RKO (cell line): ENCODE measurements around the gene COA1.
"Not testable (repeated sequence)": the region's sequence is repeated elsewhere in the genome, so short reads cannot be mapped to it uniquely, and the experiment has no call there.

Experiments
- DNase-seq: peaks from one replicate; pipeline ENCODE4 v3.0.0-alpha.2; 2016; ENCODE audit warnings: low spot score

COA1 gene, protein sequence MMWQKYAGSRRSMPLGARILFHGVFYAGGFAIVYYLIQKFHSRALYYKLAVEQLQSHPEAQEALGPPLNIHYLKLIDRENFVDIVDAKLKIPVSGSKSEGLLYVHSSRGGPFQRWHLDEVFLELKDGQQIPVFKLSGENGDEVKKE

DNA sequence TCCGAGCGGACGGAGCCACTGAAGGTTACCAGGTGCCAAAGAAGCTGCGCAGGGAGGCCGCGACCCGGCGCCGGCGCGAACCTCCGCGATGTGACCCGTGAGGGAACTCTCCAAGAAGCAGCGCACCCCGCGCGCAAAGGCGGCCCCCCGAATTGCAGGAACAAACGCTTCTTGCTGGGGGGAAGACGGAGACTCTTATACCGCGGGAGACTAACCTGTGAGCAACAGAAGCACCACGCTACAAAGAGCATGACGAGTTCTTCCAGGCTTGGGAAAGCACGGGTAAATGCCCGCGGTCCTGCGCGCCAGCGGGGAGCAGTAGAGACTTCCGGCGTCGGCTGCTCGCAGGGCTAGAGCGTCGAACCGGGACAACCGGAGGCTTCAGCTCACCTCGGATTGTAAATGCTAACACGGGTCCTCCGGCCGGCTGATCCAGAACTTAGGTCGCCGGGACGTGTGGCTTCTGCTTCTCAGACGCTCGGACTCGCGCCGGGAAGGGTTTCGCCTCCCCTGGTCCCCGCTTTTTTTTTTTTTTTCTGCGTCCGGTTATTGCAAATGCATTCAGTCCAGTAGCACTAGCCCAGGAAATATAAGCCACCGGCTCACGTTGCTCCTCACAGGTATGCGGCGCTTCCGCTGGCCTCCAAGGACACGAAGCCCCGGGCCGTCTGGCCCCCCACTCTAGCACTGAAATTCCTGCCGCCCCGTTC, at the start of gene COA1:
TSS of gene COA1 (minus strand) at position 310 of the 710 bp plus-strand sequence. CDS start 80,909 bp downstream, outside the sequence.
- DNase-seq, result peak; percentile 95

DNA sequence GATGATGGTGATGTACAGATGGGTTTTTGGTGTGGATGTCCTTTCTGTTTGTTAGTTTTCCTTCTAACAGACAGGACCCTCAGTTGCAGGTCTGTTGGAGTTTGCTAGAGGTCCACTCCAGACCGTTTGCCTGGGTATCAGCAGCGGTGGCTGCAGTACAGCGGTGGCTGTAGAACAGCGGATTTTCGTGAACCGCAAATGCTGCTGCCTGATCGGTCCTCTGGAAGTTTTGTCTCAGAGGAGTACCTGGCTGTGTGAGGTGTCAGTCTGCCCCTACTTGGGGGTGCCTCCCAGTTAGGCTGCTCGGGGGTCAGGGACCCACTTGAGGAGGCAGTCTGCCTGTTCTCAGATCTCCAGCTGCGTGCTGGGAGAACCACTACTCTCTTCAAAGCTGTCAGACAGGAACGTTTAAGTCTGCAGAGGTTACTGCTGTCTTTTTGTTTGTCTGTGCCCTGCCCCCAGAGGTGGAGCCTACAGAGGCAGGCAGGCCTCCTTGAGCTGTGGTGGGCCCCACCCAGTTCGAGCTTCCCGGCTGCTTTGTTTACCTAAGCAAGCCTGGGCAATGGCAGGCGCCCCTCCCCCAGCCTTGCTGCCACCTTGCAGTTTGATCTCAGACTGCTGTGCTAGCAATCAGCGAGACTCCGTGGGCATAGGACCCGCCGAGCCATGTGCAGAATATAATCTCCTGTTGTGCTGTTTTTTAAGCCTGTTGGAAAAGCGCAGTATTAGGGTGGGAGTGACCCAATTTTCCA, 49.1 kb upstream of the COA1 start:
- DNase-seq, result not testable (repeated sequence)

DNA sequence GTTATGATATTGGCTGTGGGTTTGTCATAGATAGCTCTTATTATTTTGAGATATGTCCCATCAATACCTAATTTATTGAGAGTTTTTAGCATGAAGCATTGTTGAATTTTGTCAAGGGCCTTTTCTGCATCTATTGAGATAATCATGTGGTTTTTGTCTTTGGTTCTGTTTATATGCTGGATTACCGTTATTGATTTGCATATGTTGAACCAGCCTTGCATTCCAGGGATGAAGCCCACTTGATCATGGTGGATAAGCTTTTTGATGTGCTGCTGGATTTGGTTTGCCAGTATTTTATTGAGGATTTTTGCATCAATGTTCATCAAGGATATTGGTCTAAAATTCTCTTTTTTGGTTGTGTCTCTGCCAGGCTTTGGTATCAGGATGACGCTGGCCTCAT, 45.9 kb upstream of the COA1 start:
- DNase-seq, result not testable (repeated sequence)

DNA sequence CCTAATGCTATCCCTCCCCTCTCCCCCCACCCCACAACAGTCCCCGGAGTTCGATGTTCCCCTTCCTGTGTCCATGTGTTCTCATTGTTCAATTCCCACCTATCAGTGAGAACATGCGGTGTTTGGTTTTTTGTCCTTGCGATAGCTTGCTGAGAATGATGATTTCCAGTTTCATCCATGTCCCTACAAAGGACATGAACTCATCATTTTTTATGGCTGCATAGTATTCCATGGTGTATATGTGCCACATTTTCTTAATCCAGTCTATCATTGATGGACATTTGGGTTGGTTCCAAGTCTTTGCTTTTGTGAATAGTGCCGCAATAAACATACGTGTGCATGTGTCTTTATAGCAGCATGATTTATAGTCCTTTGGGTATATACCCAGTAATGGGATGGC, 43.9 kb upstream of the COA1 start:
- DNase-seq, result not testable (repeated sequence)

DNA sequence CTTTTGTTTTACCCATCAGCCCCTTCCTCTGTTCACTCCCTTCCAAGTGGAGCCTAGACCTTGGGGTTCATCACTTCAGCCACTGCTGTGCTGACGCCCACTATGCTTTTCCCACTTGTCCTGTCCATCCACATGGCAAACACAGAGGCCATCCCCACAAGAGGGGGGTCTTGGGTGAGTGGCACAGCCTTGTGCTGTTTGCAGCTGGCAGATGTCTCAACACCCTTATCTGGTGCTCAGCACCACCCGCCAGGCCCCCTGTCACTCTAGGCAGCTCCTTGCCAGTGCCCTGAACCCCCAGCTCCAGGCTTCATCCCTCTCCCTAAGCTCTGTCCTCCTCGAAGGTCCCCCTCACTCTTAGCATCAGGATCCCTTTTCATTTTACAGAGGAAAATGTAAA, 42.2 kb upstream of the COA1 start:
- DNase-seq, result no peak

DNA sequence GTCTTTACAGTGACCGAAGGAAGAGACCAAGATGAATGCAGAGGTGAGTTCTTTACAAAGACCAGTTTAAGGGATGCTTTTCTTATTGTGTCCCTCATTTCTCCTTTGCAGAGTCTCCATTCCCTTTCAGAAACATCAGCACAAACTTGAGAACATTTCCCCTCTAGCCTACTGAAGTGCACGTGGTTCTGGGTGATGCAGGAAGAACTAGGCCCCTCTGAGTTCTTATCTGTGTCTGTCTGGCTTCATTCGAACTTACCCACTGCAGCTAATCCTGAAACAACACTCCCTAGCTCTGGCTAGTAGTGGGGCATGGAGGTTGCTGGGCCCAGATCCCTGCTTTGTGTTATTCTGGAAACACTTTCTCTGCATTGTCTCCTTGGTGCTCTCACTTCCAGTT, 41.8 kb upstream of the COA1 start:
- no peak for DNase-seq

DNA sequence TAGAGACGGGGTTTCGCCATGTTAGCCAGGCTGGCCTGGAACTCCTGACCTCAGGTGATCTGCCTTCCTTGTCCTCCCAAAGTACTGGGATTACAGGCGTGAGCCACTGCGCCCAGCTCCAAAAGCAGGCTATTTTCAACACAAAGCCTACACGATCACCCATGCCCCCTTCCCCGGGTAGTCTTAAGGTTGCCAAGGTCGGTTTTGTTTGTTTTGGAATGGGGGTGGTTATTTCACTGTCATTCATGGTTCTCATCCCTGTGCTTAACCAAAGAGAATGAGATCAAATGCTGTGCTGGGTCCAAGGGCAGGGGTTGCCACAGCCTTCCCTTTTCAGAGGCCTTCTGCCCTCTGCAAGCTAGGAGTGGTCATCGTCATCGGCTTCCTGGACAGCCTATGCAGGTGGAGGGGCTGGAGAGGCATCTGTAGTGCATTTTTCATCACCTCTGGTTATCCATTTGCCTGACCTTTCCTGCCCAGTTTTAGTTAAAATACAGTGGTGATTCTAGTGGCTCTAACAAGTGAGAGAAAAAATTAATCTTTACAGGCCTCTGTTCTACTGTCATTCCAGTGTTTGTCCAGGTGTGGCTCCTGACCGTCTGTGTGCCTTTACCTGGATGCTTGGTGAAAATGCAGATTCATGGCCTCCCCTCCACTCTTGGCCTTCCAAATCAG, 40.6 kb upstream of the COA1 start:
- DNase-seq, result no peak

DNA sequence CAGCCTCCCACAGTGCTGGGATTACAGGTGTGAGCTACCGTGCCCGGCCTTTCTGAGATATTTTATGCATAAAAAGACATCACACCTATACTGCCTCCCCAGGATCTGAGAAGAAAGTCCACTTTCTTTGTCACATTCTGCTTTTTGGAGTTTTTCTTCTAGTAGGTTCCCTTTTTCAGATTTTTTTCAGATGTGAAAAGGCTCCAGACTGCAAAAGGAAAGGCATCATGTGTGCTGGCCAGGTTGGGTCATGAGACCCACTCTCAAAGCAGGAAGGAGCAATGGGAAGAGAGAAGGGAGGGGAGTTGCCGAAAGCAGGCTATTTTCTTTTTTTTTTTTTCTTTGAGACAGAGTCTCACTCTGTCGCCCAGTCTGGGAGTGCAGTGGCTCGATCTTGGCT, 40.0 kb upstream of the COA1 start:
- no peak for DNase-seq

DNA sequence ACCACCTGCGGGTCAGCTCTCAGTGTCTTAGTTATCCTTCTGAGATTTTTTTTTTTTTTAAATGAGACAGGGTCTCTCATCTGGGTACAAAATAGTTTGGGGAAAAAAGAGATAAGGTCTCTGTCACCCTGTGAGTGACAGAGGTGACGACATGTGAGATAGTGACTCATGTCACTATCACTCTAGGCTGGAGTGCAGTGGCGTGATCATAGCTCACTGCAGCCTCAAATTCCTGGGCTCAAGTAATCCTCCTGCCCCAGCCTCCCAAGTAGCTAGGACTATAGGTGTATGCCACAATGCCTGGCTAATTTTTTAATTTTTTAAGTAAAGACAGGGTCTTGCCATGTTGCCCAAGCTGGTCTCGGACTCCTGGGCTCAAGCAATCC, 39.6 kb upstream of the COA1 start:
- DNase-seq, result no peak

DNA sequence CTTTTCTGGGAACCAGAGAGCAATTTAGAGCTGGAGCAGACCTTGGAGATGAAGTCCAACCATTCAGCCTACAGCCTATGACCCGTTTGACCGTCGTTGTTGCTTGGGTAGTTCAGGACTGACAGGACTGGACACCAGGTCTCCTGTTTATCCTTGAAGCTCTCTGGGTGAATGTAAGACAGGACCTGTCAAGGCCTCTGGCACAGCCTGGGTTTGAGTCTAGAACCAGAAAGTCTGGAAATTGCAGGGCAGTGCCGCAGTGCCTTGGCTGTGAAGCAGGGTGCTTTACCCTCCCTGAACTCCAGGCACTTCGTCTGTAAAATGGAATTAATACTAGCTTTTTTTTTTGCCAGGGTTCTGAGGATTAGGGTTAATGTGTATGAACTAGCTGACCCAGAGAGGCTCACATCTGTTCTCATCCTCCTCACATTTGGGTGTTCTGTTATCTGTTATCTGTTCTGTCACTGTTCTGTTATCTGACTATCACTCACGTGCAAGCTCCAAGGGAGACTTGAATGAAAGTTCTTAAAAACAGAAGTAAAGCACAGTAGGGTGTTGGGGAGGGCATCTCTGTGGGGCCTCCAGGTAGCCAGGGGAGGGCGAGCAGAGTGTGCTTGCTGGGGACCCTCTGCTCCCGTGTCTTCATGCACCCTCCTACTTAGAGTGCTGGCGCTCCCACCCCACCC, 39.0 kb upstream of the COA1 start:
- no peak for DNase-seq

DNA sequence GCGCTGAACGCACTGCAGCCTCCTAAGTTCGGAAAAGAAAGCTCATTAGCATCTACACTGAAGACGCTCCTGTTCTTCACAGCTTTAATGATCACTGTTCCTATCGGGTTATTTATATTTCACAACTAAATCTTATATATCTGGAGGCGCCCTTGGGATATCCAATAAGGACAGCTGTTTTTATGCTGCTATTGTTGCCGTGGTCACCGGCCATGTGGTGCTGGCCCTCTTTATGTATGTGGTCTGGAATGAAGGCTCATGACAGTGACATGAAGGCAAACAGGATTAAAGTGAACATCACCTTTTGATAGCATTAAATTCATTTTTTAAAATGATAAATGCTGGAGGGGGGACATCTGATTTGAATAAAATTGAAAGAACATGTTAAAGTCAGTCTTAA, 38.0 kb upstream of the COA1 start:
- DNase-seq, result no peak

DNA sequence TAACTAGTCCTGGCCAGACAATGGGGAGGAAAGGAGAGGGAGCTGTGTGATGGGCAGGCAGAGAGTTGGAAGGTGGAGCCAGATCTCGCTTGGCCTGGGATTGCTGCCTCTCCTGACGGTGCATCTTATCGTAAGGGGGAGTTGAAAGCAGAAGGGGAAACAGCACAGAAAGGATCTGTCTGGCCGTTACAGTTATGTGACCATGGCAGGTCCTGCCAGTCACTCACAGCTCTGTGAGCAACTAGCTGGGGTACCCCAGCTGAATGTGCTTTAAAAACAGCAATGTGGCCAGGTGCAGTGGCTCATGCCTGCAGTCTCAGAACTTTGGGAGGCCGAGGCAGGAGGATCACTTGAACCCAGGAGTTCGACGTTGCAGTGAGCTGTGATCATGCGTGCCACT, 37.2 kb upstream of the COA1 start:
- no peak for DNase-seq

DNA sequence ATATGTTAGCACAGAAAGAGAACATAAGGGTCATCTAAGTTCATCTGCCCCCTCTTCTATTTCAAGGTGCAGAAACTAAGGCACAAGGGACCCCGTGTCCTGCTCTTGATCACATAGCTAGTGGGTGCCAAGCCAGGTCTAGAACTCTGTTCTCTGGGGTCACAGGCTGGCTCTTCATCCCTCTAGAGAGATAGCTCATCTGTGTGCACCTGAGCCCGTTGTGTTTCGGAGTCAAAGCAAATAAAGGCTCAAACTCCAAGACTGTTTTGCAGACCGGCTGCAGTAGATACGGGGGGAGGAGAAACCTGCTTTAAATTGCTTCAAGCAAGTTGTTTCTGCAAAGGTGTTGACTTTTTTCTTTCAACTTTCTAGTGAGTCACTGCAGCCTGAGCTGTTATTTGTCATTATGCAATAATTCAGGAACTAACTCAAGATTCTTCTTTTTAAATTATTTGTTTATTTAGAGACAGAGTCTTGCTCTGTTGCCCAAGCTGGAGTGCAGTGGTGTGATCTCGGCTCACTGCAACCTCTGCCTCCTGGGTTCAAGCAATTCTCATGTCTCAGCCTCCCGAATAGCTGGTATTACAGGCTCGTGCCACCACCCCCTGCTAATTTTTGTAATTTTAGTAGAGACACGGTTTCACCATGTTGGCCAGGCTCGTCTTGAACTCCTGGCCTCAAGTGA, 35.6 kb upstream of the COA1 start:
- DNase-seq, result no peak

DNA sequence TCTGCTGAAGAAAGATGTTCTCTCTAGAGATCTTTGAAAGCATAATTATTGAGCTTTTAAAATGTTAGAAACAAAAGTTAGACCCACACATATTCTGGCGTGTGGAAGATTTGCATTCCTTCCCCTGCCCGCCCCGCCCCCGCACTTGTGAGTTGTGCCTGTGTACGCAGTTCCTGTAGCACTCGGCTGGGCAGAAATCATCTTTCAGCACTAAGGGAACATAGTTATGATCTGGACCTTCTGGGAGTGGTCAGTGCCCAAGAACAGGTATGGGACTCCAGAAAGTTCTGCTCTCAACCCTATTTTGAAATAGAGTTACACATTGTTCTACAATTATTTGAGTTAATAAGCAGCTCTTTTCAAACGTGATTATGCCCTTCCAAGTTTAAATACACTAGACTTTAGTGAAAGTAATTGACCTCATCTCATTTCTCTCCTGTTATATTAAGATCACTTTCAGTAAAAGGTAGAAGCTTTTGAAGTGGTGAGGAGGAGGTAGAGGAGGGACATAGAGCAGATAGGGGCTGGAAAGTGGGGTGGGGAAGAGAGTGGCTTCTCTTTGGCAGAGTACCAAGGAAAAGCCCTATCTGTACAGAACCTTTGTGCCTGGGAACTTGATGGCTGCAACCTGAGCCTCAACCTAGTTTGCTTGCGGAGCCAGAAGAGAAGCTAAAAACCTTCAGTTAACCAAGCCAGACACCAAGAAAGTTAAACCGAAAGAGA, 34.9 kb upstream of the COA1 start:
- DNase-seq, result no peak

DNA sequence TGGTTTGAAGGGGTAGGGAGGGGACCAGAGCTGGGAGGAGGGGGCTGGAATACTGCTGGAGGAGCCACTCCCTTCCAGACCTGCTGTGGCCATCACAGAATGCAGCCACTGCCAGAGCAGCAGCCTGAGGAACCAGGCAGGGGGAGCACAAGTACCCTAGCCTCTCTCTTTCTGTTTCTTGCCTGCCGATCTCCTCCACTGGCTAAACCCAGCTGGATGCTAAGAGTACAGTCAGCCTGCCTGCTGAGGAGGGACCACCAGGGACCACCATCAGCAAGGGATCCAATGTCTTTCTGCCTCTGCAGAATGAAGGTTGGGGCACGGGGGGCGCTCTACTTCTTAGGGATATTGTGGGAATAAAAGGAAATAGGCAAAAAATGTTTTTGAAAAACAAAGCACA, 33.9 kb upstream of the COA1 start:
- DNase-seq, result no peak

DNA sequence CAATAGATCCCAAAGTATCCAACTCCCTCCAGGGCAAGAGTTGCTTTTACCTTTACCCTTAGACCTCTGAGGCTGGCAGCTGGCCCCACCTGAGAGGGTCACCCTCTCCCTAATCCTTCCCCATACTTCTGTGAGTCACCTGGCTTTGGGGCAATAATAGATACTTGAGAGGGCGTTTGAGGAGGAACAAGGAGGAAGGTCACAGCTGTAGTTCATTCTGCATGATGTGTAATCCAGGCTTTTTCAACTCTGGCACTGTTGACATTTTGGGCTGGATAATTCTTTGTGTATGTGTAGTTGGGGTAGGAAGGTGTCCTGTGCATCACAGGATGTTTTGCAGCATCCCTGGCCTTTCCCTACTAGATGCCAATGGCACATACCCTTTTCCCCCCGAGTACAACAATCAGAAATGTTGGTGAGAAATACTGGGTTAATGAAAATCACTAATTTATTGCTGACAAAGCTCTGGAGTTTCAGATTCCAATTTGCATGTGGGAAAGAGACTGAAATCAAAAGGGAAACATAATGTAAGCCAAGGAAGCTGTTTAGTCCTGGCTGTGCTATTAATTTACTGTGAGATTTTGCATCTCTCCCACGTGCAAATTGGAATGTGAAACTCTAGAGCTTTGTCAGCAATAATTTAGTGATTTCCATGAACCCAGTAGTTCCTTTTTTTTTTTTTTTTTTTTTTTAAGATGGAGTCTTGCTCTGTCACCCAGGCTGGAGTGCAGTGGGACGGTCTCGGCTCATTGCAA, 32.8 kb upstream of the COA1 start:
- DNase-seq, result no peak

DNA sequence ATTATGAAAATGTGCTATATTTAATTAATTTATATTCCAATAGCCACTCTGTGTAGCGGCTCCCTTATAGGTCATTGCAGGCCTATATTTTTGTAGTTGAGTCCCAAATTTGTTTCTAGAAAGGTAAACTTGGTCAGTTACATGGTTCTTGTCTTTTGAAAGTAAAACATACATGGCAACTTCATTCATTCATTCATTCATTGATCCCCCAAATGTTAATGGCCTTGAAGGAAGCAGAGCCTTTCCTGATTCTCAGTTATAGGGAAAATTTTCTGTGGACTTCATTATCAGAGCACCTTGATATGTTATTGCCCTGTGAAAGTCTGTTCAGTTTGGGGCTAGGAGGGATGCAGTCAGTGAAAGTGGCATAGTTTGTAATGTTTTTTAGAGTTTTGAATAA, 32.1 kb upstream of the COA1 start:
- DNase-seq, result no peak

DNA sequence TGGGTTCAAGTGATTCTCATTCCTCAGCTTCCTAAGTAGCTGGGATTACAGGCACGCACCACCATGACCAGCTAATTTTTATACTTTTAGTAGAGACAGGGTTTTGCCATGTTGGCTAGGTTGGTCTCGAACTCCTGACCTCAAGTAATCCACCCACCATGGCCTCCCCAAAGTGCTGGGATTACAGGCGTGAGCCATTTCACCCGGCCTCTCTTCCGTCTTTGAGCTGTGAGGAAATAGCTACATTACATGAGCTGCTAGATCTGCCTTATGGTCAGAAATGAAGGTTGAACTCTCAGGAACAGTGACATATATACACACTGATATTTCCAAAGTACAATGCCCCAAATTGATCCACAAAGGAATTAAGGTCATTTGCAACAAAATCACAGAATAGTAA, 31.5 kb upstream of the COA1 start:
- no peak for DNase-seq

DNA sequence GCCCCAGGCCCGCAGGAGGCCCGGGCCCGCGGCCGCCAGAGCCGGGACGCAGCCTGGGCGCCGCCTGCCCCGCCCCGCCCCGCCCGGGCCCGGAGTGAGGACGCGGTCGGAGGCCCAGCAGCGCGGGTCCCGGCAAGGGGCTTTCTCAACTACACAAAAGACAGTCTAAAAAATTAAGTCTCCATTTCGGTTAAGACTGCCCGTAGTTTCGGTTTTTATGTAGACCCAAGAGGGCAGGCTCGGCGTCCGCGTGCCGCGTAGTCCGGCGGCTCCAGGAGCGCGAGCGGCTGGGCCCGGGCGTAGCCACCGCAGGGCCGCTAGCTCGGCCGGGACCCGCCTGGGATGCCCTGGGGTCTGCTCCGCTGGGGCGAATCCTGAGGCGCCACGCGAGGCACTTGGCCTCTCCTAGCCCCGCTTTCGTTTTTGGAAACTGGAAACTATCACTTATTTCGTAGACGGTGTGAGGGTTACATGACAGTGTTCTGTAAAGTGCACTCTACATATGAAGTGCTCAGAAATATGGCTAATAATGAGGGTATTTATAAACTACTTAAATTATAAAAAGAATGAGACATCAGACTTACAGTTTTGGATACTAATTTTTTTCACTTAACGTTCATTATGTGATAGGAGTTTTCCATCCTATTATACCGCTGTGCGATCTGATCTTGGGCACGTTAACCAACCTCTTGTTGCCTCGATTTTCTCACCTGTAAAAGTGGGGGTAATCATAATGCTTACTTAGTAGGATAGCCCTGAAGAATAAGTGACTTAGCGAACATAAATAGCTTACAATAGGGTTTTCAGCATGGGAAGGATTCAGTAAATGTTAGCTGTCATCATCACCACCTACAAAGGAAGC, 29.7 kb upstream of the COA1 start:
- DNase-seq, result peak; percentile 34
